H9 (cell line): ENCODE measurements around the gene KIF5C. TPM values are rescaled to one million over a fixed set of nuclear protein-coding genes. Genes with fewer than 3 reads are reported as not detected.

Experiments
- DNase-seq: peaks from one replicate; pipeline ENCODE4 v3.0.0-alpha.2; 2017
- H2AFZ ChIP-seq: one replicate; pipeline ENCODE4 v1.6.1; 2013; ENCODE audit warnings: mild to moderate bottlenecking, low read length, control low read depth, moderate library complexity
- H2AK5ac ChIP-seq: 2 replicates; pipeline ENCODE4 v1.6.1; 2013; ENCODE audit warnings: low read length, control low read depth, mixed read lengths; ENCODE audit not compliant: insufficient read length
- H2BK120ac ChIP-seq: one replicate; pipeline ENCODE4 v1.6.1; 2013; ENCODE audit warnings: low read depth, mild to moderate bottlenecking, low read length, control low read depth, inconsistent platforms; ENCODE audit not compliant: poor library complexity, severe bottlenecking
- H2BK12ac ChIP-seq: 2 replicates; pipeline ENCODE4 v1.6.1; 2013; ENCODE audit warnings: low read length, control low read depth, mixed read lengths, low read depth; ENCODE audit not compliant: insufficient read length
- H2BK15ac ChIP-seq: 2 replicates; pipeline ENCODE4 v1.6.1; 2013; ENCODE audit warnings: low read depth, low read length, control low read depth
- H2BK20ac ChIP-seq: one replicate; pipeline ENCODE4 v1.6.1; 2013; ENCODE audit warnings: low read depth, mild to moderate bottlenecking, low read length, control low read depth, inconsistent platforms; ENCODE audit not compliant: poor library complexity, severe bottlenecking
- H2BK5ac ChIP-seq: 2 replicates; pipeline ENCODE4 v1.6.1; 2013; ENCODE audit warnings: low read length, control low read depth, mixed read lengths; ENCODE audit not compliant: insufficient read length
- H3K14ac ChIP-seq: 2 replicates; pipeline ENCODE4 v1.6.1; 2013; ENCODE audit warnings: low read length, control low read depth; ENCODE audit not compliant: insufficient read depth
- H3K18ac ChIP-seq: 2 replicates; pipeline ENCODE4 v1.6.1; 2013; ENCODE audit warnings: low read depth, mild to moderate bottlenecking, mixed read lengths, low read length, control low read depth; ENCODE audit not compliant: insufficient read length
- H3K23ac ChIP-seq: 2 replicates; pipeline ENCODE4 v1.6.1; 2013; ENCODE audit warnings: low read length, control low read depth, mixed read lengths, low read depth; ENCODE audit not compliant: insufficient read length
- H3K23me2 ChIP-seq: 2 replicates; pipeline ENCODE4 v1.6.1; 2013; ENCODE audit warnings: low read depth, mild to moderate bottlenecking, mixed read lengths, low read length, control low read depth; ENCODE audit not compliant: insufficient read length, poor library complexity, severe bottlenecking
- H3K27ac ChIP-seq: 2 replicates; pipeline ENCODE4 v1.5.1; 2013; ENCODE audit warnings: low read length, control low read depth, mixed read lengths, low read depth; ENCODE audit not compliant: insufficient read length
- H3K27me3 ChIP-seq: 2 replicates; pipeline ENCODE4 v1.6.1; 2013; ENCODE audit warnings: low read length, control low read depth, inconsistent platforms; ENCODE audit not compliant: insufficient read depth
- H3K4ac ChIP-seq: 2 replicates; pipeline ENCODE4 v1.6.1; 2013; ENCODE audit warnings: low read depth, mild to moderate bottlenecking, control low read depth, inconsistent platforms, low read length, moderate library complexity
- H3K4me1 ChIP-seq: 2 replicates; pipeline ENCODE4 v1.6.1; 2013; ENCODE audit warnings: low read length, control low read depth, inconsistent platforms; ENCODE audit not compliant: insufficient read depth
- H3K4me2 ChIP-seq: 2 replicates; pipeline ENCODE4 v1.6.1; 2013; ENCODE audit warnings: low read length, control low read depth, mixed read lengths; ENCODE audit not compliant: insufficient read length, insufficient read depth
- H3K56ac ChIP-seq: 2 replicates; pipeline ENCODE4 v1.6.1; 2013; ENCODE audit warnings: low read depth, mild to moderate bottlenecking, mixed read lengths, low read length, control low read depth; ENCODE audit not compliant: insufficient read length
- H3K79me1 ChIP-seq: 2 replicates; pipeline ENCODE4 v1.6.1; 2013; ENCODE audit warnings: low read depth, mild to moderate bottlenecking, moderate library complexity, low read length, control low read depth, inconsistent platforms; ENCODE audit not compliant: insufficient read depth, poor library complexity, severe bottlenecking
- H3K79me2 ChIP-seq: 2 replicates; pipeline ENCODE4 v1.6.1; 2013; ENCODE audit warnings: low read length, control low read depth, inconsistent platforms; ENCODE audit not compliant: insufficient read depth
- H3K9ac ChIP-seq: 2 replicates; pipeline ENCODE4 v1.6.1; 2013; ENCODE audit warnings: low read length, control low read depth, mixed read lengths; ENCODE audit not compliant: insufficient read length; ENCODE audit errors: extremely low read depth
- H3K9me3 ChIP-seq: one replicate; pipeline ENCODE4 v1.6.1; 2013; ENCODE audit warnings: low read depth, low read length, inconsistent platforms; ENCODE audit not compliant: control insufficient read depth
- H3T11ph ChIP-seq: one replicate; pipeline ENCODE4 v1.6.1; 2013; ENCODE audit warnings: mild to moderate bottlenecking, low read length, control low read depth, inconsistent platforms
- H4K20me1 ChIP-seq: one replicate; pipeline ENCODE4 v1.6.1; 2013; ENCODE audit not compliant: control insufficient read depth, insufficient read length, insufficient read depth
- H4K5ac ChIP-seq: 2 replicates; pipeline ENCODE4 v1.6.1; 2013; ENCODE audit warnings: low read depth, mild to moderate bottlenecking, mixed read lengths, low read length, control low read depth; ENCODE audit not compliant: insufficient read length
- H4K8ac ChIP-seq: replicated peaks from 2 replicates; pipeline ENCODE4 v1.6.1; 2013; ENCODE audit warnings: low read length, control low read depth, mixed read lengths, low read depth; ENCODE audit not compliant: insufficient read length
- H4K91ac ChIP-seq: 2 replicates; pipeline ENCODE4 v1.6.1; 2013; ENCODE audit warnings: low read depth, mild to moderate bottlenecking, moderate library complexity, mixed read lengths, low read length, control low read depth; ENCODE audit not compliant: insufficient read length
- H3K27ac Mint-ChIP-seq, 3 experiments: 2 replicates in 2 of 3; 3 replicates in 1 of 3; pipeline ENCODE4 v1.8.0; 2020 to 2021; ENCODE audit warnings: mixed read lengths in 3 of 3, mild to moderate bottlenecking in 1 of 3, moderate library complexity in 1 of 3
- H3K27me3 Mint-ChIP-seq: 2 replicates; pipeline ENCODE4 v1.8.0; 2021; ENCODE audit warnings: low read depth, mild to moderate bottlenecking, moderate library complexity, mixed read lengths
- H3K36me3 Mint-ChIP-seq, 3 experiments: 2 replicates in 2 of 3; 3 replicates in 1 of 3; pipeline ENCODE4 v1.8.0; 2020 to 2021; ENCODE audit warnings: low read depth in 3 of 3, mixed read lengths in 3 of 3; ENCODE audit not compliant: insufficient read depth in 1 of 3
- H3K4me1 Mint-ChIP-seq, 2 experiments: 2 replicates each; pipeline ENCODE4 v1.8.0; 2020; ENCODE audit warnings: mixed read lengths in 2 of 2
- H3K4me3 Mint-ChIP-seq, 2 experiments: 2 replicates in 1 of 2; 3 replicates in 1 of 2; pipeline ENCODE4 v1.8.0; 2020 to 2021; ENCODE audit warnings: mild to moderate bottlenecking in 2 of 2, mixed read lengths in 2 of 2, moderate library complexity in 1 of 2
- H3K9me3 Mint-ChIP-seq, 2 experiments: 2 replicates in 1 of 2; 3 replicates in 1 of 2; pipeline ENCODE4 v1.8.0; 2020; ENCODE audit warnings: mild to moderate bottlenecking in 2 of 2, mixed read lengths in 2 of 2, moderate library complexity in 1 of 2
- WGBS: extraction: QIAGEN DNeasy Blood & Tissue Kit; methylation state at CpG from one replicate; pipeline ENCODE4 v1.1.7; 2013; ENCODE audit warnings: missing lambda C conversion rate, low lambda C conversion rate, mixed read lengths; ENCODE audit not compliant: insufficient read length; ENCODE audit errors: extremely low coverage; 5-methylcytosine and 5-hydroxymethylcytosine counted together
- total RNA-seq: library from RNA; stranded (reverse); gene quantifications from 2 replicates; pipeline ENCODE4 v1.2.1, GENCODE V29; 2021
- TF ChIP-seq, protein P1 (sequence below): fragments of 200-600 bp; sonication (generic); conservative IDR thresholded peaks from 3 replicates; pipeline ENCODE4 v1.8.0; 2021; ENCODE audit warnings: antibody characterized with exemption, mild to moderate bottlenecking

The KIF5C gene
- total RNA-seq, 1 experiment from 2014 or later: 52.9 TPM

DNA sequence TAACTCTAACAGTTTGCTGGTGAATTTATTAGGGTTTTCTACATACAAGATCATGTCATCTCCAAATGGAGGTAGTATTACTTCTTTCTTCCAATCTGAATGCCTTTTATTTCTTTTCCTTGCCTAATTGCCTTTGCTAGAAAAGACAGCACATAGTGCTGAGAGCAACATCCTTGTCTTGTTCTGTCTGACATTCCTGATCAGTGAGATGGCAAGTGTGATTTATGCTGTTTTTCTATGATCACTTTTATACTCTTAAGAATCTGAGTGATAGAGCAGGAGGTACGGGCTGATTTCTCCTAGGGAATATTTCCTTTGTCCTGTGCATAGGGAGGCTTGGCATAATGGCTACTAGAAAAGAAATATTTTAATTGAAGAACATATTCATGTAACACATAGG lies 180.7 kb downstream of the KIF5C start:
- no peak overlapping the region for H2BK15ac ChIP-seq
- H4K5ac ChIP-seq: no peak overlapping the region
- H2BK120ac ChIP-seq: no peak overlapping the region
- no peak overlapping the region for H3K4me3 Mint-ChIP-seq
- no peak overlapping the region for H3K4ac ChIP-seq
- no peak overlapping the region for H3K27ac ChIP-seq
- no peaks in the 10 kb centered on the region for H3K4me1 ChIP-seq
- no peaks in the 10 kb centered on the region for H4K20me1 ChIP-seq
- H3K23ac ChIP-seq: no peak overlapping the region
- H3K18ac ChIP-seq: no peak overlapping the region
- H3K27ac Mint-ChIP-seq: no peak overlapping the region
- no peaks in the 10 kb centered on the region for H3K27me3 ChIP-seq
- no peaks in the 10 kb centered on the region for H3K27me3 Mint-ChIP-seq
- no peaks in the 10 kb centered on the region for H3K79me1 ChIP-seq
- H3K4me1 Mint-ChIP-seq: peaks cover 0 to 4% of the 10 kb centered on the region in 2 experiments; a peak in 1 of 4 replicates
- H3K79me2 ChIP-seq: no peaks in the 10 kb centered on the region
- DNase-seq: no peak
- no peak overlapping the region for H2AK5ac ChIP-seq
- no peak overlapping the region for H2BK12ac ChIP-seq
- no peak overlapping the region for H3K9ac ChIP-seq
- H4K91ac ChIP-seq: no peak overlapping the region
- TF ChIP-seq, protein P1, sequence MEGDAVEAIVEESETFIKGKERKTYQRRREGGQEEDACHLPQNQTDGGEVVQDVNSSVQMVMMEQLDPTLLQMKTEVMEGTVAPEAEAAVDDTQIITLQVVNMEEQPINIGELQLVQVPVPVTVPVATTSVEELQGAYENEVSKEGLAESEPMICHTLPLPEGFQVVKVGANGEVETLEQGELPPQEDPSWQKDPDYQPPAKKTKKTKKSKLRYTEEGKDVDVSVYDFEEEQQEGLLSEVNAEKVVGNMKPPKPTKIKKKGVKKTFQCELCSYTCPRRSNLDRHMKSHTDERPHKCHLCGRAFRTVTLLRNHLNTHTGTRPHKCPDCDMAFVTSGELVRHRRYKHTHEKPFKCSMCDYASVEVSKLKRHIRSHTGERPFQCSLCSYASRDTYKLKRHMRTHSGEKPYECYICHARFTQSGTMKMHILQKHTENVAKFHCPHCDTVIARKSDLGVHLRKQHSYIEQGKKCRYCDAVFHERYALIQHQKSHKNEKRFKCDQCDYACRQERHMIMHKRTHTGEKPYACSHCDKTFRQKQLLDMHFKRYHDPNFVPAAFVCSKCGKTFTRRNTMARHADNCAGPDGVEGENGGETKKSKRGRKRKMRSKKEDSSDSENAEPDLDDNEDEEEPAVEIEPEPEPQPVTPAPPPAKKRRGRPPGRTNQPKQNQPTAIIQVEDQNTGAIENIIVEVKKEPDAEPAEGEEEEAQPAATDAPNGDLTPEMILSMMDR: no peak
- H2BK5ac ChIP-seq: no peak overlapping the region
- no peak overlapping the region for H4K8ac ChIP-seq
- H3K36me3 Mint-ChIP-seq: no peaks in the 10 kb centered on the region
- H3K9me3 ChIP-seq: no peaks in the 10 kb centered on the region
- H3K56ac ChIP-seq: no peak overlapping the region
- no peak overlapping the region for H3T11ph ChIP-seq
- H3K23me2 ChIP-seq: no peaks in the 10 kb centered on the region
- no peak overlapping the region for H3K4me2 ChIP-seq
- no peak overlapping the region for H3K14ac ChIP-seq
- no CpG with 5 or more reads among the region's 1 CpG for WGBS
- H3K9me3 Mint-ChIP-seq: no peaks in the 10 kb centered on the region
- no peak overlapping the region for H2AFZ ChIP-seq
- H2BK20ac ChIP-seq: no peak overlapping the region
